ENCODE measurements around the gene FBN1.

- no peak for TF ChIP-seq POLR2A (IDR thresholded peaks at IDR 0.05)
- TF ChIP-seq, protein P1, sequence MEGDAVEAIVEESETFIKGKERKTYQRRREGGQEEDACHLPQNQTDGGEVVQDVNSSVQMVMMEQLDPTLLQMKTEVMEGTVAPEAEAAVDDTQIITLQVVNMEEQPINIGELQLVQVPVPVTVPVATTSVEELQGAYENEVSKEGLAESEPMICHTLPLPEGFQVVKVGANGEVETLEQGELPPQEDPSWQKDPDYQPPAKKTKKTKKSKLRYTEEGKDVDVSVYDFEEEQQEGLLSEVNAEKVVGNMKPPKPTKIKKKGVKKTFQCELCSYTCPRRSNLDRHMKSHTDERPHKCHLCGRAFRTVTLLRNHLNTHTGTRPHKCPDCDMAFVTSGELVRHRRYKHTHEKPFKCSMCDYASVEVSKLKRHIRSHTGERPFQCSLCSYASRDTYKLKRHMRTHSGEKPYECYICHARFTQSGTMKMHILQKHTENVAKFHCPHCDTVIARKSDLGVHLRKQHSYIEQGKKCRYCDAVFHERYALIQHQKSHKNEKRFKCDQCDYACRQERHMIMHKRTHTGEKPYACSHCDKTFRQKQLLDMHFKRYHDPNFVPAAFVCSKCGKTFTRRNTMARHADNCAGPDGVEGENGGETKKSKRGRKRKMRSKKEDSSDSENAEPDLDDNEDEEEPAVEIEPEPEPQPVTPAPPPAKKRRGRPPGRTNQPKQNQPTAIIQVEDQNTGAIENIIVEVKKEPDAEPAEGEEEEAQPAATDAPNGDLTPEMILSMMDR (IDR thresholded peaks at IDR 0.05): no peak
- no peak for TF ChIP-seq POLR2AphosphoS5 (IDR thresholded peaks at IDR 0.05)
Measured at GRCh38 chr15:48650931-48651330, 5.4 kb upstream of the FBN1 start.
